GM12801 (cell line): ENCODE data around the gene CCDC144A.

Experiments
- TF ChIP-seq, protein P1 (sequence below): IDR thresholded peaks from one replicate; pipeline ENCODE4 v1.5.1; 2011; ENCODE audit warnings: control low read depth; ENCODE audit not compliant: insufficient read length; ENCODE audit errors: extremely low read depth

Gene CCDC144A

DNA sequence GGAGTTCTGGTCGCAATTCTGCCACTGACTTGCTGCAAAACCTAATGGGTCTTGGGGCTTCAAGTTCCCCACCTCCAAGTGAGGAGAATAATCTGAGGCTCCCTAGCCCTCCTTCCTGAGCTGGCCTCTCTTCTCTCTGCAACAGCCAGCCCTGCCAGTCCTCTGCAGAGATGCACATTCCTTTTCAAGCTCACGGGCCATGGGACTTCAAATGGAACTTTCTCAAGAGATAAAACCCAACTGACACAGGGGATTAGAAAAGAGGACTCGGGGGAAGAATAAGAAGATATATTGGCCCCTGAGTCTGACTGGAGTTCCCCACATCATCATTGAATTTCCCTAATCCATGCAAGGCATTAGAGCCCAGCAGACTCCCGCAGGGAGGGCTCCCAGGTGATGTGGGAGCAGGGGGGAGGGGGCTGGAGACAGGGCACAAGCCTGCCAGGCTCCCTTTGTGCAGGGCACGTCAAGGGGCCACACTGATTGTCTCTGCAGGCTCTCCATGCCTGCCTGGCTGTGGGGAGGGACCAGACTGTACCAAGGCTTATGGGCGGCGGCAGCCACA lies 131.0 kb downstream of the CCDC144A start:
- TF ChIP-seq, protein P1, sequence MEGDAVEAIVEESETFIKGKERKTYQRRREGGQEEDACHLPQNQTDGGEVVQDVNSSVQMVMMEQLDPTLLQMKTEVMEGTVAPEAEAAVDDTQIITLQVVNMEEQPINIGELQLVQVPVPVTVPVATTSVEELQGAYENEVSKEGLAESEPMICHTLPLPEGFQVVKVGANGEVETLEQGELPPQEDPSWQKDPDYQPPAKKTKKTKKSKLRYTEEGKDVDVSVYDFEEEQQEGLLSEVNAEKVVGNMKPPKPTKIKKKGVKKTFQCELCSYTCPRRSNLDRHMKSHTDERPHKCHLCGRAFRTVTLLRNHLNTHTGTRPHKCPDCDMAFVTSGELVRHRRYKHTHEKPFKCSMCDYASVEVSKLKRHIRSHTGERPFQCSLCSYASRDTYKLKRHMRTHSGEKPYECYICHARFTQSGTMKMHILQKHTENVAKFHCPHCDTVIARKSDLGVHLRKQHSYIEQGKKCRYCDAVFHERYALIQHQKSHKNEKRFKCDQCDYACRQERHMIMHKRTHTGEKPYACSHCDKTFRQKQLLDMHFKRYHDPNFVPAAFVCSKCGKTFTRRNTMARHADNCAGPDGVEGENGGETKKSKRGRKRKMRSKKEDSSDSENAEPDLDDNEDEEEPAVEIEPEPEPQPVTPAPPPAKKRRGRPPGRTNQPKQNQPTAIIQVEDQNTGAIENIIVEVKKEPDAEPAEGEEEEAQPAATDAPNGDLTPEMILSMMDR, result no peak
